K562 (cell line): ENCODE results near the gene DUS1L. TPM values are rescaled to one million over a fixed set of nuclear protein-coding genes. Genes with fewer than 3 reads are reported as not detected.

Source experiments
- ATAC-seq: fragments of 200-7000 bp; cut with Tn5 transposase; 3 replicates; pipeline ENCODE4 v1.9.1; 2020; ENCODE audit warnings: moderate library complexity
- BruUV-seq: library from RNA; stranded (reverse); fragments of 400-500 nt; replicated peaks from 2 replicates; lab custom pipeline; 2021; lab: Mats Ljungman, UMichigan
- CTCF ChIA-PET: fragments of 300-600 bp; formaldehyde crosslinking; extraction: SDS; loops from one replicate; lab custom pipeline; 2021; ENCODE audit warnings: low intra/inter-chr PET ratio; lab: Yijun Ruan, JAX
- POLR2A ChIA-PET: fragments of 300-600, 350-650 bp; sonication (Branson Sonifier 250); formaldehyde crosslinking; extraction: SDS; loops from one replicate; lab custom pipeline; 2021; ENCODE audit warnings: antibody characterized with exemption, inconsistent platforms; lab: Yijun Ruan, JAX
- DNase-seq, 4 experiments: peaks; one replicate each; pipeline versions ENCODE4 v3.0.0 to v3.0.0-alpha.2; 2011 to 2018; ENCODE audit warnings: low spot score in 3 of 4, mixed read lengths in 3 of 4; ENCODE audit errors: extremely low read depth in 1 of 4
- FAIRE-seq: peaks from 2 replicates; lab custom pipeline; 2011; peaks lifted over from hg19 to GRCh38; lab: Jason Lieb, UNC
- H2AFZ ChIP-seq: 2 replicates; pipeline ENCODE4 v1.6.0; 2011; ENCODE audit warnings: low read depth, low read length, control low read depth, inconsistent platforms
- H3K27ac ChIP-seq: fragments of 200-600 bp; 3 replicates; pipeline ENCODE4 v1.8.0; 2011; ENCODE audit warnings: low read depth, mild to moderate bottlenecking, control low read depth, inconsistent platforms, low read length, moderate library complexity, mixed read lengths; ENCODE audit errors: extremely low read depth
- H3K27me3 ChIP-seq, 2 experiments: fragments of 300-600 bp in 1 of 2; 2 replicates in 1 of 2; 3 replicates in 1 of 2; pipeline versions ENCODE4 v1.6.0 to v1.8.0; 2011; ENCODE audit warnings: inconsistent platforms in 2 of 2, low read length in 2 of 2, mild to moderate bottlenecking in 1 of 2, mixed read lengths in 1 of 2, moderate library complexity in 1 of 2; ENCODE audit not compliant: control insufficient read depth in 2 of 2, insufficient read depth in 2 of 2
- H3K36me3 ChIP-seq: fragments of 300-600 bp; 3 replicates; pipeline ENCODE4 v1.8.0; 2011; ENCODE audit warnings: mild to moderate bottlenecking, low read length, inconsistent platforms; ENCODE audit not compliant: control insufficient read depth, insufficient read depth
- H3K4me1 ChIP-seq, 2 experiments: fragments of 200-600 bp in 1 of 2; replicated peaks in 1 of 2; 2 replicates in 1 of 2; 3 replicates in 1 of 2; pipeline versions ENCODE4 v1.5.1 to v1.8.0; 2011; ENCODE audit warnings: inconsistent platforms in 2 of 2, low read length in 2 of 2, mild to moderate bottlenecking in 1 of 2, mixed read lengths in 1 of 2, moderate library complexity in 1 of 2; ENCODE audit not compliant: control insufficient read depth in 2 of 2, insufficient read depth in 2 of 2
- H3K4me2 ChIP-seq: 2 replicates; pipeline ENCODE4 v1.6.1; 2011; ENCODE audit warnings: low read length, control low read depth, inconsistent platforms, mixed read lengths; ENCODE audit not compliant: insufficient read depth
- H3K4me3 ChIP-seq: fragments of 200-600 bp; sonication (generic), shearing (Covaris generic); 2 replicates; pipeline ENCODE4 v1.5.1; 2016; ENCODE audit warnings: control low read depth, inconsistent platforms
- H3K79me2 ChIP-seq: fragments of 200-600 bp; 3 replicates; pipeline ENCODE4 v1.8.0; 2011; ENCODE audit warnings: low read length, inconsistent platforms; ENCODE audit not compliant: control insufficient read depth, insufficient read depth
- H3K9ac ChIP-seq, 2 experiments: 2 replicates each; pipeline versions ENCODE4 v1.6.0 to v1.6.1; 2011; ENCODE audit warnings: low read depth in 2 of 2, low read length in 2 of 2, control low read depth in 1 of 2, inconsistent platforms in 1 of 2, mild to moderate bottlenecking in 1 of 2, mixed read lengths in 1 of 2; ENCODE audit not compliant: insufficient read depth in 1 of 2
- H3K9me1 ChIP-seq: one replicate; pipeline ENCODE4 v1.6.0; 2011; ENCODE audit warnings: inconsistent platforms, mild to moderate bottlenecking, low read length, moderate library complexity; ENCODE audit not compliant: control insufficient read depth, insufficient read depth
- H3K9me3 ChIP-seq: replicated peaks from 2 replicates; pipeline ENCODE4 v1.5.1; 2011; ENCODE audit warnings: low read depth, low read length, inconsistent platforms; ENCODE audit not compliant: control insufficient read depth, insufficient read depth
- H4K20me1 ChIP-seq: replicated peaks from 2 replicates; pipeline ENCODE4 v1.6.1; 2011; ENCODE audit warnings: low read length, inconsistent platforms, mixed read lengths; ENCODE audit not compliant: control insufficient read depth, insufficient read depth
- AFF1 ChIP-seq, 2 experiments: fragments of 450-650 bp; IDR thresholded peaks; 2 replicates each; pipeline ENCODE4 v1.6.1; 2018; ENCODE audit warnings: mild to moderate bottlenecking in 2 of 2, low read depth in 1 of 2; ENCODE audit not compliant: partially characterized antibody in 2 of 2
- ETS2 ChIP-seq: IDR thresholded peaks from 2 replicates; pipeline ENCODE4 v1.6.1; 2016; ENCODE audit warnings: borderline replicate concordance, missing genetic modification characterization, mild to moderate bottlenecking, moderate library complexity, missing compliant biosample characterization; ENCODE audit not compliant: poor library complexity, severe bottlenecking
- FOXJ3 ChIP-seq: sonication (generic); formaldehyde crosslinking; IDR thresholded peaks from 2 replicates; pipeline ENCODE4 v1.4.0; 2020; ENCODE audit warnings: mild to moderate bottlenecking, missing genetic modification reagents
- FOXP4 ChIP-seq: sonication (generic); formaldehyde crosslinking; IDR thresholded peaks from 2 replicates; pipeline ENCODE4 v1.8.0; 2022; ENCODE audit warnings: mild to moderate bottlenecking, missing genetic modification reagents, borderline replicate concordance
- HNRNPK ChIP-seq: fragments of 200-400 bp; formaldehyde crosslinking; IDR thresholded peaks from one replicate; pipeline ENCODE4 v1.6.1; 2018; ENCODE audit warnings: mild to moderate bottlenecking, low read depth, low read length; ENCODE audit not compliant: poor library complexity, severe bottlenecking
- JUND ChIP-seq, 2 experiments: IDR thresholded peaks; 2 replicates in 1 of 2; 3 replicates in 1 of 2; pipeline ENCODE4 v1.6.1; 2011; ENCODE audit warnings: borderline replicate concordance in 2 of 2, low read depth in 2 of 2, low read length in 2 of 2, improper control_type of control experiment in 1 of 2, missing biosample characterization in 1 of 2, missing genetic modification characterization in 1 of 2, missing genetic modification reagents in 1 of 2
- RBM22 ChIP-seq: fragments of 200-400 bp; formaldehyde crosslinking; IDR thresholded peaks from 2 replicates; pipeline ENCODE4 v1.6.1; 2018; ENCODE audit warnings: low read length, low read depth; ENCODE audit not compliant: poor library complexity, severe bottlenecking
- SAFB ChIP-seq: fragments of 200-400 bp; formaldehyde crosslinking; IDR thresholded peaks from 2 replicates; pipeline ENCODE4 v1.6.1; 2017; ENCODE audit warnings: low read depth, low read length, borderline replicate concordance
- TAF15 ChIP-seq: fragments of 200-400 bp; formaldehyde crosslinking; IDR thresholded peaks from 2 replicates; pipeline ENCODE4 v1.6.1; 2017; ENCODE audit warnings: mild to moderate bottlenecking, low read depth, low read length, moderate library complexity
- ZNF124 ChIP-seq: sonication (generic); formaldehyde crosslinking; IDR thresholded peaks from 2 replicates; pipeline ENCODE4 v1.8.1; 2022; ENCODE audit warnings: missing genetic modification reagents
- ZSCAN32 ChIP-seq: fragments of 450-650 bp; formaldehyde crosslinking; IDR thresholded peaks from 2 replicates; pipeline ENCODE4 v1.4.0; 2020; ENCODE audit warnings: mild to moderate bottlenecking, moderate library complexity
- WGBS: fragments of 100-300 bp; shearing (Covaris generic); methylation state at CpG from one replicate; pipeline ENCODE4 v1.1.6; 2016; ENCODE audit warnings: low coverage, mixed read lengths; ENCODE audit not compliant: insufficient coverage; ENCODE audit errors: missing lambda C conversion rate; 5-methylcytosine and 5-hydroxymethylcytosine counted together
- in situ Hi-C: fragments of 300-500 bp; cut with MboI; formaldehyde crosslinking; loops from 4 replicates; pipeline ENCODE4 v1.15.0; 2018; ENCODE audit warnings: inconsistent platforms, mixed read lengths
- intact Hi-C: fragments of 100-400 bp; cut with micrococcal nuclease; formaldehyde crosslinking; loops from 2 replicates; pipeline ENCODE4 v1.14.2; 2022
- polyA plus RNA-seq, 8 experiments: library from polyadenylated mRNA; depleted of rRNA in 4 of 8; stranded (reverse) in 5 of 8; unstranded in 3 of 8; fragments of >200 nt; fragmentation: Nextera tagmentation in 2 of 8; fragmentation: Illumina TruSeq in 1 of 8; extraction: Ambion mirVana in 2 of 8; extraction: Trizol in 1 of 8; gene quantifications; 2 replicates each; pipeline versions ENCODE4 v1.2.1 to v1.2.3, GENCODE V29; 2011 to 2014; ENCODE audit warnings: inconsistent platforms in 1 of 8, missing spikeins in 1 of 8
- total RNA-seq, 7 experiments: library from RNA; depleted of rRNA in 6 of 7; stranded (reverse); fragments of >200 nt in 6 of 7; fragmentation: Illumina TruSeq in 2 of 7; extraction: Trizol in 2 of 7; gene quantifications; 2 replicates each; pipeline versions ENCODE4 v1.2.1 to v1.2.3, GENCODE V29; 2011 to 2021; ENCODE audit warnings: low replicate concordance in 1 of 7

DUS1L gene
- total and polyA plus RNA-seq, 9 of the 15 experiments (the other 6 are each of a cell fraction or from before 2014, with no cell fraction given), result 7.8 to 210 (median 83.9) TPM

GRCh38 chr17:82037092-82037888 is 28.3 kb downstream of the DUS1L start, which contains the start of gene DCXR:
TSS of gene DCXR (minus strand) at chr17:82037697. CDS start at chr17:82037682, 15 bp downstream.
- ATAC-seq (peak; percentile 95), FAIRE-seq (peak; percentile 95), DNase-seq (peak; percentile 95 to 99 (median 97))
- ChIA-PET CTCF (interaction anchor here (0.6 to 2.0 kb wide), 3 partner anchors 78 to 250 kb away, joined by 3 to 14 read pairs (median 3); no protein-coding TSS in a partner anchor), POLR2A (interaction anchor here (0.5 to 6.4 kb wide), 11 partner anchors 9 to 113 kb away, joined by 3 to 51 read pairs (median 6); partner anchors contain the start of genes CENPX, FASN and LRRC45)
- Histone ChIP-seq H2AFZ (peak within 1 kb of the TSS; percentile 89), H3K9me3 (no peaks in the 10 kb centered on the region), H3K9ac (peak within 1 kb of the TSS; percentile 83 to 97), H3K4me3 (peak within 1 kb of the TSS; percentile 97), H3K27me3 (no peaks in the 10 kb centered on the region), H3K9me1 (peaks cover 6% of the 10 kb centered on the region), H4K20me1 (peaks cover 21% of the 10 kb centered on the region; the same call in 1 of the 2 replicates), H3K36me3 (peaks cover 38% of the 10 kb centered on the region; the same call in 2 of the 3 replicates), H3K4me2 (peak within 1 kb of the TSS; percentile 95), H3K4me1 (peaks cover 26 to 69% of the 10 kb centered on the region in 2 experiments), H3K27ac (peak within 1 kb of the TSS; percentile 98), H3K79me2 (peaks cover 36% of the 10 kb centered on the region)
- WGBS, result under 1% methylated on average over 49 of the region's 92 CpGs
- TSS peak; percentile 70 for BruUV-seq
- in situ Hi-C loops, result no loop called here
- intact Hi-C loops, result loop anchor here (10.0 kb wide), 1 partner anchor 308 kb away; no protein-coding TSS in a partner anchor
- TF ChIP-seq FOXJ3 (CRISPR knock-in tag), result no peak
- TF ChIP-seq ZNF124 (CRISPR knock-in tag), result 0 out of 2 replicates have a peak, but pooled peaks have one; percentile 66
- TF ChIP-seq FOXP4, result no peak; the same call in 1 of the 2 replicates
- no peak for TF ChIP-seq TAF15
- no peak for TF ChIP-seq HNRNPK
- peak; percentile 5 for TF ChIP-seq JUND (IDR thresholded peaks at IDR 0.05; ENCODE audit: borderline replicate concordance, low read depth, low read length)
- TF ChIP-seq JUND (tag; IDR thresholded peaks at IDR 0.05; ENCODE audit: borderline replicate concordance, low read depth, low read length), result no peak; the same call in 2 of the 3 replicates
- TF ChIP-seq ZSCAN32 (CRISPR knock-in tag), result no peak
- TF ChIP-seq AFF1 (IDR thresholded peaks at IDR 0.05; ENCODE audit: low read depth in 1 of 2, partially characterized antibody in 2 of 2), result no peak
- TF ChIP-seq ETS2 (tag), result no peak
- TF ChIP-seq SAFB, result peak; percentile 26
- no peak for TF ChIP-seq RBM22
